Measurements from ENCODE around the gene PUM1. TPM values are rescaled to one million over a fixed set of nuclear protein-coding genes. Genes with fewer than 3 reads are reported as not detected.

The PUM1 gene
- total RNA-seq, 1 donor from 2014 or later: 185 TPM

- Mint-ChIP-seq H3K4me3 (peak overlapping the region; percentile 48), H3K9me3 (no peaks in the 10 kb centered on the region), H3K27me3 (no peaks in the 10 kb centered on the region), H3K4me1 (ENCODE audit: unreplicated experiment) (peaks cover 43% of the 10 kb centered on the region), H3K27ac (peak overlapping the region; percentile 67), H3K36me3 (peaks cover 37% of the 10 kb centered on the region)
- no peak for TF ChIP-seq CTCF (conservative IDR thresholded peaks at IDR 0.05)
- no peak for DNase-seq (ENCODE audit: extremely low spot score, unreplicated experiment)
Observed at GRCh38 chr1:31003613-31004230, 61.8 kb downstream of the PUM1 start.

- no peak for TF ChIP-seq CTCF (conservative IDR thresholded peaks at IDR 0.05)
- no peak for DNase-seq (ENCODE audit: extremely low spot score, unreplicated experiment)
- Mint-ChIP-seq H3K27ac (peak overlapping the region; percentile 24), H3K4me3 (no peak overlapping the region), H3K9me3 (no peaks in the 10 kb centered on the region), H3K4me1 (ENCODE audit: unreplicated experiment) (peaks cover 29% of the 10 kb centered on the region), H3K36me3 (peaks cover 47% of the 10 kb centered on the region), H3K27me3 (no peaks in the 10 kb centered on the region)
Observed at GRCh38 chr1:31000301-31000700, 65.2 kb downstream of the PUM1 start.

GRCh38 chr1:30998887-30999286 is 66.6 kb downstream of the PUM1 start:
- Mint-ChIP-seq H3K4me3 (no peak overlapping the region), H3K9me3 (no peaks in the 10 kb centered on the region), H3K4me1 (ENCODE audit: unreplicated experiment) (peaks cover 16% of the 10 kb centered on the region), H3K27ac (no peak overlapping the region), H3K36me3 (peaks cover 43% of the 10 kb centered on the region), H3K27me3 (no peaks in the 10 kb centered on the region)
- no peak for DNase-seq (ENCODE audit: extremely low spot score, unreplicated experiment)
- no peak for TF ChIP-seq CTCF (conservative IDR thresholded peaks at IDR 0.05)

- Mint-ChIP-seq H3K4me3 (no peak overlapping the region), H3K9me3 (no peaks in the 10 kb centered on the region), H3K36me3 (peaks cover 41% of the 10 kb centered on the region), H3K4me1 (ENCODE audit: unreplicated experiment) (peaks cover 13% of the 10 kb centered on the region), H3K27ac (no peak overlapping the region), H3K27me3 (no peaks in the 10 kb centered on the region)
- no peak for TF ChIP-seq CTCF (conservative IDR thresholded peaks at IDR 0.05)
- no peak for DNase-seq (ENCODE audit: extremely low spot score, unreplicated experiment)
Observed at GRCh38 chr1:30998171-30998570, 67.3 kb downstream of the PUM1 start.

- DNase-seq (ENCODE audit: extremely low spot score, unreplicated experiment): no peak
- H3K27ac Mint-ChIP-seq: no peak overlapping the region
- H3K4me3 Mint-ChIP-seq: no peak overlapping the region
- no peaks in the 10 kb centered on the region for H3K27me3 Mint-ChIP-seq
- TF ChIP-seq CTCF (conservative IDR thresholded peaks at IDR 0.05): no peak
- peaks cover 19% of the 10 kb centered on the region for H3K4me1 Mint-ChIP-seq (ENCODE audit: unreplicated experiment)
- H3K9me3 Mint-ChIP-seq: no peaks in the 10 kb centered on the region
- H3K36me3 Mint-ChIP-seq: peaks cover 44% of the 10 kb centered on the region
Observed at GRCh38 chr1:30997463-30998057, 68.0 kb downstream of the PUM1 start.
